Measurements from ENCODE around the gene CFAP46.
"Not testable (repeated sequence)": the region's sequence is repeated elsewhere in the genome, so short reads cannot be mapped to it uniquely, and the experiment has no call there.

CFAP46 gene

GRCh38 chr10:132926777-132927650, 15.4 kb downstream of the CFAP46 start:
- DNase-seq = no peak

GRCh38 chr10:132926070-132926469, 16.3 kb downstream of the CFAP46 start:
- DNase-seq = no peak

- DNase-seq = no peak
These were observed 16.8 kb downstream of the CFAP46 start for GRCh38 chr10:132925614-132926013.

- DNase-seq = no peak
These were observed 17.3 kb downstream of the CFAP46 start for GRCh38 chr10:132925071-132925561.

- no peak for DNase-seq
These were observed 18.1 kb downstream of the CFAP46 start for GRCh38 chr10:132924046-132924952.

GRCh38 chr10:132923384-132923783, 19.0 kb downstream of the CFAP46 start:
- DNase-seq = not testable (repeated sequence)

- DNase-seq = no peak
These were observed 19.5 kb downstream of the CFAP46 start for GRCh38 chr10:132922872-132923271.

GRCh38 chr10:132921818-132922807, 20.3 kb downstream of the CFAP46 start:
- DNase-seq = no peak

GRCh38 chr10:132921086-132921485, 21.3 kb downstream of the CFAP46 start:
- DNase-seq = no peak

GRCh38 chr10:132920101-132920925, 22.1 kb downstream of the CFAP46 start:
- no peak for DNase-seq

GRCh38 chr10:132919374-132920100, 22.8 kb downstream of the CFAP46 start:
- no peak for DNase-seq

GRCh38 chr10:132918617-132919373, 23.6 kb downstream of the CFAP46 start:
- DNase-seq = no peak

GRCh38 chr10:132918264-132918616, 24.1 kb downstream of the CFAP46 start:
- DNase-seq = no peak

- DNase-seq = no peak
These were observed 25.3 kb downstream of the CFAP46 start for GRCh38 chr10:132916956-132917666.

- no peak for DNase-seq
These were observed 25.9 kb downstream of the CFAP46 start for GRCh38 chr10:132916421-132916841.

- no peak for DNase-seq
These were observed 27.0 kb downstream of the CFAP46 start for GRCh38 chr10:132915411-132915810.

GRCh38 chr10:132914732-132915131, 27.6 kb downstream of the CFAP46 start:
- DNase-seq = no peak

GRCh38 chr10:132913559-132914115, 28.7 kb downstream of the CFAP46 start:
- no peak for DNase-seq

All from NCI-H774 (cell line).